GM23338 (cell line): ENCODE measurements around the gene FBXO24. TPM values are rescaled to one million over a fixed set of nuclear protein-coding genes. Genes with fewer than 3 reads are reported as not detected.

Experiments used
- ATAC-seq: fragments of 200-7000 bp; cut with Tn5 transposase; 3 replicates; pipeline ENCODE4 v1.9.1; 2020
- DNase-seq: peaks from one replicate; pipeline ENCODE4 v3.0.0-alpha.2; 2015; ENCODE audit warnings: low spot score
- H2AFZ ChIP-seq: fragments of 200-600 bp; sonication (generic); 2 replicates; pipeline ENCODE4 v1.8.0; 2016; ENCODE audit warnings: antibody characterized with exemption, mild to moderate bottlenecking, moderate library complexity
- H3F3A ChIP-seq: fragments of 200-600 bp; sonication (generic); replicated peaks from 2 replicates; pipeline ENCODE4 v1.8.0; 2017; ENCODE audit warnings: antibody characterized with exemption, mixed run types, low read depth
- H3K27ac ChIP-seq: fragments of 200-600 bp; sonication (generic); 2 replicates; pipeline ENCODE4 v1.6.1; 2016; ENCODE audit warnings: low read depth
- H3K27me3 ChIP-seq: fragments of 200-600 bp; sonication (generic); 2 replicates; pipeline ENCODE4 v1.8.0; 2016; ENCODE audit warnings: mild to moderate bottlenecking, mixed run types, moderate library complexity; ENCODE audit not compliant: insufficient read depth
- H3K36me3 ChIP-seq: fragments of 200-600 bp; sonication (generic); 2 replicates; pipeline ENCODE4 v1.8.0; 2016; ENCODE audit warnings: mild to moderate bottlenecking; ENCODE audit not compliant: insufficient read depth
- H3K4me1 ChIP-seq: fragments of 200-600 bp; sonication (generic); 2 replicates; pipeline ENCODE4 v1.8.0; 2016; ENCODE audit warnings: mild to moderate bottlenecking, moderate library complexity; ENCODE audit not compliant: insufficient read depth
- H3K4me2 ChIP-seq: fragments of 200-600 bp; sonication (generic); 2 replicates; pipeline ENCODE4 v1.7.1; 2017; ENCODE audit warnings: mixed run types
- H3K4me3 ChIP-seq: fragments of 200-600 bp; sonication (generic); 2 replicates; pipeline ENCODE4 v1.6.1; 2016; ENCODE audit warnings: mixed run types
- H3K79me2 ChIP-seq: fragments of 200-600 bp; sonication (generic); replicated peaks from 2 replicates; pipeline ENCODE4 v1.8.0; 2017; ENCODE audit warnings: mild to moderate bottlenecking; ENCODE audit not compliant: insufficient read depth
- H3K9me2 ChIP-seq: fragments of 200-600 bp; sonication (generic); 2 replicates; pipeline ENCODE4 v1.8.0; 2017; ENCODE audit not compliant: insufficient read depth
- H4K20me1 ChIP-seq: fragments of 200-600 bp; sonication (generic); replicated peaks from 2 replicates; pipeline ENCODE4 v1.8.0; 2017; ENCODE audit warnings: mild to moderate bottlenecking; ENCODE audit not compliant: insufficient read depth
- H3K27ac Mint-ChIP-seq: 2 replicates; pipeline ENCODE4 v1.8.0; 2020; ENCODE audit warnings: inconsistent platforms, mild to moderate bottlenecking, moderate library complexity, mixed read lengths
- H3K27me3 Mint-ChIP-seq: 3 replicates; pipeline ENCODE4 v1.8.0; 2022; ENCODE audit warnings: low read depth, mild to moderate bottlenecking, moderate library complexity, mixed read lengths, inconsistent platforms; ENCODE audit not compliant: insufficient read depth, poor library complexity
- H3K36me3 Mint-ChIP-seq: 3 replicates; pipeline ENCODE4 v1.8.0; 2021; ENCODE audit warnings: low read depth, mild to moderate bottlenecking, inconsistent platforms, moderate library complexity, mixed read lengths
- H3K4me1 Mint-ChIP-seq: 3 replicates; pipeline ENCODE4 v1.8.0; 2020; ENCODE audit warnings: mild to moderate bottlenecking, inconsistent platforms, mixed read lengths
- H3K4me3 Mint-ChIP-seq: 3 replicates; pipeline ENCODE4 v1.8.0; 2021; ENCODE audit warnings: moderate library complexity, mild to moderate bottlenecking, inconsistent platforms, mixed read lengths
- H3K9me3 Mint-ChIP-seq: 3 replicates; pipeline ENCODE4 v1.8.0; 2020; ENCODE audit warnings: moderate library complexity, mild to moderate bottlenecking, inconsistent platforms, mixed read lengths
- CREB1 ChIP-seq: fragments of 250-450 bp; sonication (Bioruptor Pico); IDR thresholded peaks from 2 replicates; pipeline ENCODE4 v1.5.0; 2020; ENCODE audit warnings: low read depth, mild to moderate bottlenecking, moderate library complexity
- CTCF ChIP-seq, 2 experiments: fragments of 200-600 bp in 1 of 2; sonication (generic) in 1 of 2; conservative IDR thresholded peaks; 2 replicates each; pipeline versions ENCODE4 v1.5.1 to v1.6.1; 2016 to 2017; ENCODE audit warnings: antibody characterized with exemption in 2 of 2, low read depth in 2 of 2, mild to moderate bottlenecking in 2 of 2, moderate library complexity in 1 of 2
- ETS1 ChIP-seq: IDR thresholded peaks from 2 replicates; pipeline ENCODE4 v1.6.1; 2016; ENCODE audit warnings: antibody characterized with exemption
- EZH2phosphoT487 ChIP-seq: fragments of 200-600 bp; sonication (generic); IDR thresholded peaks from one replicate; pipeline ENCODE4 v1.8.1; 2018; ENCODE audit warnings: antibody characterized with exemption; ENCODE audit not compliant: unreplicated experiment
- JUNB ChIP-seq: IDR thresholded peaks from one replicate; pipeline ENCODE4 v1.6.1; 2016; ENCODE audit warnings: antibody characterized with exemption; ENCODE audit not compliant: unreplicated experiment
- NANOG ChIP-seq: IDR thresholded peaks from 2 replicates; pipeline ENCODE4 v1.6.1; 2016; ENCODE audit warnings: antibody characterized with exemption, borderline replicate concordance
- REST ChIP-seq: IDR thresholded peaks from one replicate; pipeline ENCODE4 v1.6.1; 2018; ENCODE audit warnings: antibody characterized with exemption; ENCODE audit not compliant: unreplicated experiment
- STAT1 ChIP-seq: IDR thresholded peaks from one replicate; pipeline ENCODE4 v1.6.1; 2016; ENCODE audit warnings: antibody characterized with exemption; ENCODE audit not compliant: unreplicated experiment
- ZNF114 ChIP-seq: fragments of 250-450 bp; sonication (Bioruptor Pico); IDR thresholded peaks from 2 replicates; pipeline ENCODE4 v1.5.0; 2020; ENCODE audit warnings: mild to moderate bottlenecking, moderate library complexity
- ZNF331 ChIP-seq: fragments of 250-450 bp; sonication (Bioruptor Pico); IDR thresholded peaks from 2 replicates; pipeline ENCODE4 v1.5.0; 2020; ENCODE audit warnings: low read depth, mild to moderate bottlenecking, moderate library complexity
- polyA plus RNA-seq: library from polyadenylated mRNA; unstranded; fragments of >200 nt; fragmentation: Nextera tagmentation; extraction: Ambion mirVana; gene quantifications from 2 replicates; pipeline ENCODE4 v1.2.1, GENCODE V29; 2016
- total RNA-seq: library from RNA; depleted of rRNA; stranded (reverse); fragments of >200 nt; shearing (Covaris generic); gene quantifications from 2 replicates; pipeline ENCODE4 v1.2.3, GENCODE V29; 2014

FBXO24 gene
- total and polyA plus RNA-seq, 2 experiments from 2014 or later: 2.1 to 2.4 TPM

GRCh38 chr7:100590077-100590737 lies 4.1 kb downstream of the FBXO24 start (continued):
- TF ChIP-seq CREB1 (CRISPR knock-in tag) (no peak), ZNF114 (CRISPR knock-in tag) (no peak), NANOG (no peak), JUNB (no peak), REST (no peak), EZH2phosphoT487 (no peak), ETS1 (no peak), ZNF331 (CRISPR knock-in tag) (no peak), STAT1 (no peak)

GRCh38 chr7:100591596-100591995 lies 5.5 kb downstream of the FBXO24 start:
- Histone ChIP-seq H3K27me3 (peaks cover 35% of the 10 kb centered on the region), H3K4me1 (peaks cover 22% of the 10 kb centered on the region), H3K79me2 (no peaks in the 10 kb centered on the region), H4K20me1 (no peaks in the 10 kb centered on the region; the same call in 1 of the 2 replicates), H2AFZ (no peak overlapping the region), H3K4me2 (no peak overlapping the region), H3K36me3 (no peaks in the 10 kb centered on the region; the same call in 1 of the 2 replicates), H3K27ac (no peak overlapping the region), H3K9me2 (no peaks in the 10 kb centered on the region), H3K4me3 (no peak overlapping the region), H3F3A (no peaks in the 10 kb centered on the region; the same call in 1 of the 2 replicates)
- DNase-seq (no peak), ATAC-seq (no peak)
- Mint-ChIP-seq H3K27me3 (peaks cover 32% of the 10 kb centered on the region), H3K36me3 (peaks cover 10% of the 10 kb centered on the region; the same call in 2 of the 3 replicates), H3K9me3 (no peaks in the 10 kb centered on the region; the same call in 2 of the 3 replicates), H3K4me3 (no peak overlapping the region), H3K4me1 (peaks cover 23% of the 10 kb centered on the region), H3K27ac (no peak overlapping the region)
- no peak for TF ChIP-seq CTCF (conservative IDR thresholded peaks at IDR 0.05; ENCODE audit: low read depth in 2 of 2)
